Stimulated activated CD4-positive, alpha-beta T cell treated with anti-CD3 and anti-CD28 coated beads, Interleukin-15, amount 100 ng/mL, for 1 hour (primary cell): Measurements from ENCODE around the gene VPS45.
"Not testable (repeated sequence)": the region's sequence is repeated elsewhere in the genome, so short reads cannot be mapped to it uniquely, and the experiment has no call there.

Source experiments
- DNase-seq, 2 donors: peaks; one replicate each; pipeline ENCODE4 v3.0.0-alpha.2; 2020; ENCODE audit warnings: low read depth in 1 of 2, low spot score in 1 of 2

VPS45 gene

DNA sequence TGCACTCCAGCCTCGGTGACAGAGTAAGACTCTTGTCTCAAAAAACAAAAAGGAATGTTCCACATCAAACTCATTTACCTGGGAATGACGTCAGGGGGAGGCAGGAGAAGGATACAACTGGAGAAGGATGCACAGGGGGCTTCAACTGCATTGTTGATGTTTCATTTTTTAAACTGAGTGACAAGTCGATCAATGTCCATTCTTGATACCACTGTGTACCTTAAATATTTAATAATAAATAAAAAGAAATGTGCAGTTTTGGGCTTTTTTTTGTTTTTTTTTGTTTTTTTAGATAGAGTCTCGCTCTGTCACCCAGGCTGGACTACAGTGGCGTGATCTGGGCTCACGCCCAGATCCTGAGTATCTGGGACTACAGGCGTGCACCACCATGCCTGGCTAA, 117.9 kb downstream of the VPS45 start:
- no peak for DNase-seq

- not testable (repeated sequence) for DNase-seq
Observed at GRCh38 chr1:150186438-150186788, 118.8 kb downstream of the VPS45 start.

- no peak for DNase-seq
Observed at GRCh38 chr1:150186789-150187559, 119.4 kb downstream of the VPS45 start.

DNA sequence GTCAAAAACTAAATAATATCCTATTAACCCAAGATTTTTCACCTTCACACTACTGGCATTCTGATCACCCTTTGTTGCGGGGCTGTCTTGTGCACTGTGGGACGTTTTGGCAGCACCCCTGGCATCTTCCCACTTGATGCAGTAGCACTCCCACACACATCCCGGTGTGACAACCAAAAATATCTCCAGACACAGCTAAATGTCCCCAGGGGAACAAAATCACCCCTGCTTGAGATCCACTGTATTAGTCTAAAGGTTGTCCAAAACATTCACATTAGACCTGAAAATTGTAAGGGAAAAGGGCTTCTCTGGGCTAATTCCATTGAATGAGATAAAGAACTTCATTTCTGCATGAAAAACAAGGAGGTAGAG, 120.0 kb downstream of the VPS45 start:
- no peak for DNase-seq

DNA sequence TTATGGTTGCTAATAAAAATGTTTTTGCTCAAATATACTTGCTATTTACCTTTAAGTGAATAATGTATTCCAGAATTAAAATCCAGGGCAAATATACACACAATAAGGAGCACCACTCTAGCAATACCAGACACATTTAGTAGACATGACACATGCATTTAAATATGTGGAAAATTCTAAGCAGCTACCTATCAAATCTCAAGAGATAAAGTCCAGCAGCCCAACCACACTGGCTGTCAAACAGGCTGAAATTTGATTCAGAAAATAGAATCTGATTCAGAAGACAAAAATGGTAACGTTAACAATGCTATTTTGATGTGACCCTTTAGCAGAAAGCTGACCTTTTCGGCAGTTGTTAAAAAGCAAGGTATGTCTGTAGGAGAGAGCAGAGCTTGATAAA, 124.4 kb downstream of the VPS45 start:
- DNase-seq: no peak

GRCh38 chr1:150194381-150195031, 126.9 kb downstream of the VPS45 start:
- no peak for DNase-seq
